HEK293 (cell line): ENCODE measurements around the gene CENPM.

Experiments
- GLIS1 ChIP-seq: fragments of 450-650 bp; formaldehyde crosslinking; IDR thresholded peaks from 2 replicates; pipeline ENCODE4 v1.5.1; 2016; ENCODE audit warnings: missing biosample characterization, missing genetic modification characterization
- HOXD13 ChIP-seq: sonication (generic); formaldehyde crosslinking; IDR thresholded peaks from 2 replicates; pipeline ENCODE4 v1.8.0; 2022; ENCODE audit warnings: missing genetic modification reagents, borderline replicate concordance
- PRDM1 ChIP-seq: fragments of 450-650 bp; formaldehyde crosslinking; IDR thresholded peaks from 2 replicates; pipeline ENCODE4; 2016; ENCODE audit warnings: missing biosample characterization, missing genetic modification characterization
- RBAK ChIP-seq: fragments of 450-650 bp; formaldehyde crosslinking; IDR thresholded peaks from 2 replicates; pipeline ENCODE4 v1.5.1; 2016; ENCODE audit warnings: missing biosample characterization, missing genetic modification characterization
- SALL2 ChIP-seq: fragments of 450-650 bp; formaldehyde crosslinking; IDR thresholded peaks from 2 replicates; pipeline ENCODE4 v1.5.0; 2017; ENCODE audit warnings: missing biosample characterization, mild to moderate bottlenecking, missing genetic modification characterization, borderline replicate concordance
- SP7 ChIP-seq: fragments of 450-650 bp; formaldehyde crosslinking; IDR thresholded peaks from 2 replicates; pipeline ENCODE4 v1.5.1; 2016; ENCODE audit warnings: missing biosample characterization, missing genetic modification characterization
- YY2 ChIP-seq: fragments of 450-650 bp; formaldehyde crosslinking; IDR thresholded peaks from 2 replicates; pipeline ENCODE4 v1.5.1; 2016; ENCODE audit warnings: missing biosample characterization, missing genetic modification characterization
- ZBTB17 ChIP-seq: fragments of 450-650 bp; formaldehyde crosslinking; IDR thresholded peaks from 2 replicates; pipeline ENCODE4 v1.5.1; 2016; ENCODE audit warnings: missing biosample characterization, missing genetic modification characterization
- ZEB2 ChIP-seq: fragments of 450-650 bp; formaldehyde crosslinking; IDR thresholded peaks from 2 replicates; pipeline ENCODE4 v1.5.1; 2016; ENCODE audit warnings: missing biosample characterization, missing genetic modification characterization
- ZNF112 ChIP-seq: fragments of 450-650 bp; formaldehyde crosslinking; IDR thresholded peaks from 2 replicates; pipeline ENCODE4 v1.5.0; 2017; ENCODE audit warnings: missing biosample characterization, missing genetic modification characterization
- ZNF138 ChIP-seq: fragments of 450-650 bp; formaldehyde crosslinking; IDR thresholded peaks from 2 replicates; pipeline ENCODE4 v1.5.1; 2016; ENCODE audit warnings: missing biosample characterization, missing genetic modification characterization, borderline replicate concordance
- ZNF140 ChIP-seq: fragments of 450-650 bp; formaldehyde crosslinking; IDR thresholded peaks from 2 replicates; pipeline ENCODE4 v1.5.1; 2016; ENCODE audit warnings: missing biosample characterization, missing genetic modification characterization
- ZNF169 ChIP-seq: fragments of 450-650 bp; formaldehyde crosslinking; IDR thresholded peaks from 2 replicates; pipeline ENCODE4 v1.5.1; 2016; ENCODE audit warnings: missing biosample characterization, missing genetic modification characterization
- ZNF184 ChIP-seq: fragments of 450-650 bp; IDR thresholded peaks from 2 replicates; pipeline ENCODE4 v1.5.1; 2018; ENCODE audit warnings: missing biosample characterization, mild to moderate bottlenecking, missing genetic modification characterization
- ZNF19 ChIP-seq: fragments of 450-650 bp; formaldehyde crosslinking; IDR thresholded peaks from 2 replicates; pipeline ENCODE4; 2016; ENCODE audit warnings: missing biosample characterization, missing genetic modification characterization, low read depth
- ZNF302 ChIP-seq: fragments of 450-650 bp; formaldehyde crosslinking; IDR thresholded peaks from 2 replicates; pipeline ENCODE4 v1.5.1; 2016; ENCODE audit warnings: missing biosample characterization, missing genetic modification characterization, low read depth
- ZNF335 ChIP-seq: fragments of 450-650 bp; formaldehyde crosslinking; conservative IDR thresholded peaks from 2 replicates; pipeline ENCODE4 v1.5.1; 2016; ENCODE audit warnings: missing biosample characterization, missing genetic modification characterization
- ZNF354C ChIP-seq: fragments of 450-650 bp; formaldehyde crosslinking; IDR thresholded peaks from 2 replicates; pipeline ENCODE4 v1.5.1; 2016; ENCODE audit warnings: missing biosample characterization, missing genetic modification characterization, low read depth, borderline replicate concordance
- ZNF37A ChIP-seq: fragments of 450-650 bp; IDR thresholded peaks from 2 replicates; pipeline ENCODE4 v1.5.1; 2018; ENCODE audit warnings: missing biosample characterization, missing genetic modification characterization
- ZNF510 ChIP-seq: fragments of 450-650 bp; formaldehyde crosslinking; IDR thresholded peaks from 2 replicates; pipeline ENCODE4 v1.5.1; 2018; ENCODE audit warnings: mild to moderate bottlenecking, missing genetic modification characterization, missing biosample characterization; ENCODE audit not compliant: insufficient replicate concordance
- ZNF561 ChIP-seq: fragments of 450-650 bp; IDR thresholded peaks from 2 replicates; pipeline ENCODE4 v1.5.1; 2018; ENCODE audit warnings: missing biosample characterization, missing genetic modification characterization, borderline replicate concordance
- ZNF571 ChIP-seq: fragments of 450-650 bp; formaldehyde crosslinking; IDR thresholded peaks from 2 replicates; pipeline ENCODE4 v1.5.0; 2017; ENCODE audit warnings: missing biosample characterization, missing genetic modification characterization
- ZNF596 ChIP-seq: fragments of 450-650 bp; IDR thresholded peaks from 2 replicates; pipeline ENCODE4 v1.5.0; 2018; ENCODE audit warnings: missing biosample characterization, mild to moderate bottlenecking, missing genetic modification characterization, moderate library complexity
- ZNF629 ChIP-seq: fragments of 450-650 bp; formaldehyde crosslinking; IDR thresholded peaks from 2 replicates; pipeline ENCODE4 v1.5.1; 2017; ENCODE audit warnings: missing biosample characterization, missing genetic modification characterization
- ZNF677 ChIP-seq: fragments of 450-650 bp; IDR thresholded peaks from 2 replicates; pipeline ENCODE4 v1.5.0; 2018; ENCODE audit warnings: missing biosample characterization, mild to moderate bottlenecking, missing genetic modification characterization, moderate library complexity
- ZNF76 ChIP-seq: fragments of 450-650 bp; formaldehyde crosslinking; IDR thresholded peaks from 2 replicates; pipeline ENCODE4; 2016; ENCODE audit warnings: low read depth, missing biosample characterization, missing genetic modification characterization, borderline replicate concordance
- ZNF792 ChIP-seq: fragments of 450-650 bp; formaldehyde crosslinking; IDR thresholded peaks from 2 replicates; pipeline ENCODE4 v1.5.1; 2016; ENCODE audit warnings: missing biosample characterization, missing genetic modification characterization
- TF ChIP-seq, protein P1 (sequence below): sonication (generic); formaldehyde crosslinking; IDR thresholded peaks from 2 replicates; pipeline ENCODE4 v1.8.1; 2022; ENCODE audit warnings: mild to moderate bottlenecking, moderate library complexity, missing genetic modification reagents
- TF ChIP-seq, protein P2 (sequence below): fragments of 450-650 bp; formaldehyde crosslinking; IDR thresholded peaks from 2 replicates; pipeline ENCODE4 v1.5.1; 2016; ENCODE audit warnings: missing biosample characterization, missing genetic modification characterization
- TF ChIP-seq, protein P3 (sequence below): fragments of 450-650 bp; formaldehyde crosslinking; IDR thresholded peaks from 2 replicates; pipeline ENCODE4 v1.5.1; 2016; ENCODE audit warnings: missing biosample characterization, missing genetic modification characterization, low read depth
- TF ChIP-seq, protein P4 (sequence below): fragments of 450-650 bp; formaldehyde crosslinking; IDR thresholded peaks from 2 replicates; pipeline ENCODE4 v1.5.1; 2016; ENCODE audit warnings: missing biosample characterization, missing genetic modification characterization
- TF ChIP-seq, protein P5 (sequence below): fragments of 450-650 bp; formaldehyde crosslinking; IDR thresholded peaks from 2 replicates; pipeline ENCODE4 v1.5.1; 2017; ENCODE audit warnings: missing biosample characterization, missing genetic modification characterization

Gene CENPM

DNA sequence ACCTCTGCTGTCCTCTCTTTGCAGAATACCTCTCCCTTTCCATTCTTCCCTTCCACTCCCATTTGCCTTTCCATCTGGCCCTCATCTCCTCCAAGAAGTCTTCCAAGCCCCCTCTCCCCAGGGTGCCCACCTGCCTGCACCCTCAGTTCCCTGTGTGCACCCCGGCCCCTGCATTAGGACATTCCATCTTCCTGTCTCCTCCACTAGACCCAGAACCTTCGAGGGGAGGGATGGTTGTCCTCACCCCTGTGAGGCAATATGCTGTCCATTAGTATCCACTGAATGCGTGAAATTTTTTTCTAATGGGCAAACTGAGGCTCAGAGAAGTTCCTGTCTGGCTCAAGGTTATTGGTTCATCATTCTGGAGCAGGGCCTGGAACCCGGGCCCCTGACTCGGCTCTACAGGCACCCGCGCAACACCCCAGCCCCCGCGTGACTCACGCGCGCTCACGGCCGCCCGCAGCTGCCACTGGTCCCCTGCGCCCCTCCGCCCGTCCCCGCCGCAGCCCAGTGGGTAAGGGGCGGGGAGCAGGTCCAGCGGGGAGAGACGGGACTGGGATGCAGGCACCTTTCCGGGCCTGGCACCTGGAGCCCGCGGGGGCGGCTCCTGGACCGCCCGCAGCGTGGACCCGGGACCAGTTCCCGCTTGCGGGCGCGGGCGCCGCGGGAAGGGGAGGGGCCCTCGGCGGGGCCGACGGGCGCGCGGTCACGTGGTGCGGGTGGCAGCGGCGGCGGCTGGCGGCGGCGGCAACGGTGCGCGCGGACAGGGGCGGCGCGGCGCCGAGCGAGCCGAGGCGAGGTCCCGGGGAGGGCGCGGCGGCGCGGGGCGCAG is 29.3 kb upstream of the CENPM start (continued):
- TF ChIP-seq HOXD13 (CRISPR knock-in tag): no peak
- TF ChIP-seq ZNF184 (tag by site-specific recombination): no peak; the same call in 1 of the 2 replicates
- no peak for TF ChIP-seq ZNF677
- TF ChIP-seq, protein P1, sequence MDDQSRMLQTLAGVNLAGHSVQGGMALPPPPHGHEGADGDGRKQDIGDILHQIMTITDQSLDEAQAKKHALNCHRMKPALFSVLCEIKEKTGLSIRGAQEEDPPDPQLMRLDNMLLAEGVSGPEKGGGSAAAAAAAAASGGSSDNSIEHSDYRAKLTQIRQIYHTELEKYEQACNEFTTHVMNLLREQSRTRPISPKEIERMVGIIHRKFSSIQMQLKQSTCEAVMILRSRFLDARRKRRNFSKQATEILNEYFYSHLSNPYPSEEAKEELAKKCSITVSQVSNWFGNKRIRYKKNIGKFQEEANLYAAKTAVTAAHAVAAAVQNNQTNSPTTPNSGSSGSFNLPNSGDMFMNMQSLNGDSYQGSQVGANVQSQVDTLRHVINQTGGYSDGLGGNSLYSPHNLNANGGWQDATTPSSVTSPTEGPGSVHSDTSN: no peak
- TF ChIP-seq, protein P2, sequence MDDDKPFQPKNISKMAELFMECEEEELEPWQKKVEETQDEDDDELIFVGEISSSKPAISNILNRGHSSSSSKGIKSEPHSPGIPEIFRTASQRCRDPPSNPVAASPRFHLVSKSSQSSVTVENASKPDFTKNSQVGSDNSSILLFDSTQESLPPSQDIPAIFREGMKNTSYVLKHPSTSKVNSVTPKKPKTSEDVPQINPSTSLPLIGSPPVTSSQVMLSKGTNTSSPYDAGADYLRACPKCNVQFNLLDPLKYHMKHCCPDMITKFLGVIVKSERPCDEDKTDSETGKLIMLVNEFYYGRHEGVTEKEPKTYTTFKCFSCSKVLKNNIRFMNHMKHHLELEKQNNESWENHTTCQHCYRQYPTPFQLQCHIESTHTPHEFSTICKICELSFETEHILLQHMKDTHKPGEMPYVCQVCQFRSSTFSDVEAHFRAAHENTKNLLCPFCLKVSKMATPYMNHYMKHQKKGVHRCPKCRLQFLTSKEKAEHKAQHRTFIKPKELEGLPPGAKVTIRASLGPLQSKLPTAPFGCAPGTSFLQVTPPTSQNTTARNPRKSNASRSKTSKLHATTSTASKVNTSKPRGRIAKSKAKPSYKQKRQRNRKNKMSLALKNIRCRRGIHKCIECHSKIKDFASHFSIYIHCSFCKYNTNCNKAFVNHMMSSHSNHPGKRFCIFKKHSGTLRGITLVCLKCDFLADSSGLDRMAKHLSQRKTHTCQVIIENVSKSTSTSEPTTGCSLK: no peak
- no peak; the same call in 1 of the 2 replicates for TF ChIP-seq ZNF561 (tag by site-specific recombination)
- TF ChIP-seq ZNF335 (tag by site-specific recombination): peak; percentile 87
- no peak for TF ChIP-seq ZNF302 (tag by site-specific recombination)
- no peak for TF ChIP-seq SP7 (tag by site-specific recombination)
- no peak for TF ChIP-seq ZBTB17
- no peak; the same call in 1 of the 2 replicates for TF ChIP-seq ZNF596
- no peak for TF ChIP-seq ZNF19 (tag by site-specific recombination)
- TF ChIP-seq, protein P3, sequence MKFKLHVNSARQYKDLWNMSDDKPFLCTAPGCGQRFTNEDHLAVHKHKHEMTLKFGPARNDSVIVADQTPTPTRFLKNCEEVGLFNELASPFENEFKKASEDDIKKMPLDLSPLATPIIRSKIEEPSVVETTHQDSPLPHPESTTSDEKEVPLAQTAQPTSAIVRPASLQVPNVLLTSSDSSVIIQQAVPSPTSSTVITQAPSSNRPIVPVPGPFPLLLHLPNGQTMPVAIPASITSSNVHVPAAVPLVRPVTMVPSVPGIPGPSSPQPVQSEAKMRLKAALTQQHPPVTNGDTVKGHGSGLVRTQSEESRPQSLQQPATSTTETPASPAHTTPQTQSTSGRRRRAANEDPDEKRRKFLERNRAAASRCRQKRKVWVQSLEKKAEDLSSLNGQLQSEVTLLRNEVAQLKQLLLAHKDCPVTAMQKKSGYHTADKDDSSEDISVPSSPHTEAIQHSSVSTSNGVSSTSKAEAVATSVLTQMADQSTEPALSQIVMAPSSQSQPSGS (tag by site-specific recombination): no peak
- no peak for TF ChIP-seq ZEB2 (tag by site-specific recombination)
- no peak for TF ChIP-seq ZNF510
- TF ChIP-seq, protein P4, sequence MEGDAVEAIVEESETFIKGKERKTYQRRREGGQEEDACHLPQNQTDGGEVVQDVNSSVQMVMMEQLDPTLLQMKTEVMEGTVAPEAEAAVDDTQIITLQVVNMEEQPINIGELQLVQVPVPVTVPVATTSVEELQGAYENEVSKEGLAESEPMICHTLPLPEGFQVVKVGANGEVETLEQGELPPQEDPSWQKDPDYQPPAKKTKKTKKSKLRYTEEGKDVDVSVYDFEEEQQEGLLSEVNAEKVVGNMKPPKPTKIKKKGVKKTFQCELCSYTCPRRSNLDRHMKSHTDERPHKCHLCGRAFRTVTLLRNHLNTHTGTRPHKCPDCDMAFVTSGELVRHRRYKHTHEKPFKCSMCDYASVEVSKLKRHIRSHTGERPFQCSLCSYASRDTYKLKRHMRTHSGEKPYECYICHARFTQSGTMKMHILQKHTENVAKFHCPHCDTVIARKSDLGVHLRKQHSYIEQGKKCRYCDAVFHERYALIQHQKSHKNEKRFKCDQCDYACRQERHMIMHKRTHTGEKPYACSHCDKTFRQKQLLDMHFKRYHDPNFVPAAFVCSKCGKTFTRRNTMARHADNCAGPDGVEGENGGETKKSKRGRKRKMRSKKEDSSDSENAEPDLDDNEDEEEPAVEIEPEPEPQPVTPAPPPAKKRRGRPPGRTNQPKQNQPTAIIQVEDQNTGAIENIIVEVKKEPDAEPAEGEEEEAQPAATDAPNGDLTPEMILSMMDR (tag by site-specific recombination): no peak
- TF ChIP-seq ZNF140 (tag by site-specific recombination): no peak
- TF ChIP-seq PRDM1 (tag by site-specific recombination): no peak
- TF ChIP-seq, protein P5, sequence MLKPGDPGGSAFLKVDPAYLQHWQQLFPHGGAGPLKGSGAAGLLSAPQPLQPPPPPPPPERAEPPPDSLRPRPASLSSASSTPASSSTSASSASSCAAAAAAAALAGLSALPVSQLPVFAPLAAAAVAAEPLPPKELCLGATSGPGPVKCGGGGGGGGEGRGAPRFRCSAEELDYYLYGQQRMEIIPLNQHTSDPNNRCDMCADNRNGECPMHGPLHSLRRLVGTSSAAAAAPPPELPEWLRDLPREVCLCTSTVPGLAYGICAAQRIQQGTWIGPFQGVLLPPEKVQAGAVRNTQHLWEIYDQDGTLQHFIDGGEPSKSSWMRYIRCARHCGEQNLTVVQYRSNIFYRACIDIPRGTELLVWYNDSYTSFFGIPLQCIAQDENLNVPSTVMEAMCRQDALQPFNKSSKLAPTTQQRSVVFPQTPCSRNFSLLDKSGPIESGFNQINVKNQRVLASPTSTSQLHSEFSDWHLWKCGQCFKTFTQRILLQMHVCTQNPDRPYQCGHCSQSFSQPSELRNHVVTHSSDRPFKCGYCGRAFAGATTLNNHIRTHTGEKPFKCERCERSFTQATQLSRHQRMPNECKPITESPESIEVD (tag by site-specific recombination): no peak
- no peak for TF ChIP-seq YY2 (tag by site-specific recombination)
- TF ChIP-seq ZNF76 (tag by site-specific recombination): no peak; the same call in 1 of the 2 replicates
- TF ChIP-seq ZNF571: no peak
- no peak for TF ChIP-seq RBAK (tag by site-specific recombination)
- TF ChIP-seq ZNF37A (tag by site-specific recombination): no peak
- no peak for TF ChIP-seq ZNF169
- no peak for TF ChIP-seq SALL2 (tag by site-specific recombination)
- TF ChIP-seq GLIS1: 0 out of 2 replicates have a peak, but pooled peaks have one; percentile 20
- TF ChIP-seq ZNF629: 0 out of 2 replicates have a peak, but pooled peaks have one; percentile 13
- TF ChIP-seq ZNF792 (tag by site-specific recombination): no peak
- no peak for TF ChIP-seq ZNF354C (tag by site-specific recombination)
- TF ChIP-seq ZNF138 (tag by site-specific recombination): no peak
- no peak for TF ChIP-seq ZNF112 (tag by site-specific recombination)
